Keratinocyte (primary cell): ENCODE results near the gene FARSB.

Experiments used
- EZH2 ChIP-seq: IDR thresholded peaks from one replicate; pipeline ENCODE4 v1.6.1; 2012; ENCODE audit warnings: inconsistent platforms, mild to moderate bottlenecking, low read length, moderate library complexity
- TF ChIP-seq, protein P1 (sequence below), 3 experiments: IDR thresholded peaks in 1 of 3; conservative IDR thresholded peaks in 1 of 3; optimal IDR thresholded peaks in 1 of 3; 2 replicates in 2 of 3; 3 replicates in 1 of 3; pipeline versions ENCODE3 to v1.5.1; 2011; ENCODE audit warnings: low read length in 3 of 3, mild to moderate bottlenecking in 3 of 3, moderate library complexity in 2 of 3, control low read depth in 1 of 3, inconsistent platforms in 1 of 3; ENCODE audit not compliant: insufficient read depth in 2 of 3; ENCODE audit errors: extremely low read depth in 1 of 3

DNA sequence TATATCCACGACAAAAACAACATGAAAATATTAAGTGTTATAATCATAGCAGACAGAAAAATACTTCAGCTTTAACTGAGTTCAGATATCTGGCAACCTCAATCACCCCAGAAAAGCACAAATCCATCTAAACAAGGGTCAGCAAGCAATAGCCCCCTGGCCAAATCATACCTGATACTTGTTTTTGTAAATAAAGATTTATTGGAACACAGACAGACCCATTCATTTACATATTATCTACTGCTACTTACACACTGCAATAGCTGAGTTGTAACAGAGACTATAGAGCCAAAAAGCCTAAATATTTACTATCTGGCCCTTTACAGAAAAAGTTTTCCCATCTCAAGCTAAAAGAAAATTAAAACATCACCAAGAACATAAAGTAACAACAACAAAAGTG, 12.8 kb downstream of the FARSB start:
- TF ChIP-seq, protein P1, sequence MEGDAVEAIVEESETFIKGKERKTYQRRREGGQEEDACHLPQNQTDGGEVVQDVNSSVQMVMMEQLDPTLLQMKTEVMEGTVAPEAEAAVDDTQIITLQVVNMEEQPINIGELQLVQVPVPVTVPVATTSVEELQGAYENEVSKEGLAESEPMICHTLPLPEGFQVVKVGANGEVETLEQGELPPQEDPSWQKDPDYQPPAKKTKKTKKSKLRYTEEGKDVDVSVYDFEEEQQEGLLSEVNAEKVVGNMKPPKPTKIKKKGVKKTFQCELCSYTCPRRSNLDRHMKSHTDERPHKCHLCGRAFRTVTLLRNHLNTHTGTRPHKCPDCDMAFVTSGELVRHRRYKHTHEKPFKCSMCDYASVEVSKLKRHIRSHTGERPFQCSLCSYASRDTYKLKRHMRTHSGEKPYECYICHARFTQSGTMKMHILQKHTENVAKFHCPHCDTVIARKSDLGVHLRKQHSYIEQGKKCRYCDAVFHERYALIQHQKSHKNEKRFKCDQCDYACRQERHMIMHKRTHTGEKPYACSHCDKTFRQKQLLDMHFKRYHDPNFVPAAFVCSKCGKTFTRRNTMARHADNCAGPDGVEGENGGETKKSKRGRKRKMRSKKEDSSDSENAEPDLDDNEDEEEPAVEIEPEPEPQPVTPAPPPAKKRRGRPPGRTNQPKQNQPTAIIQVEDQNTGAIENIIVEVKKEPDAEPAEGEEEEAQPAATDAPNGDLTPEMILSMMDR (optimal IDR thresholded peaks at IDR 0.05 in 1 of 3, IDR thresholded peaks at IDR 0.05 in 1 of 3, conservative IDR thresholded peaks at IDR 0.05 in 1 of 3; ENCODE audit: extremely low read depth in 1 of 3, insufficient read depth in 2 of 3, low read length in 3 of 3) = no peak
- TF ChIP-seq EZH2 = no peak
